A673 (cell line): ENCODE measurements around the gene NFKB1. TPM values are rescaled to one million over a fixed set of nuclear protein-coding genes. Genes with fewer than 3 reads are reported as not detected.
A peak's percentile ranks its signal among the peaks of the same experiment; 100 is the strongest.

Experiments
- BruUV-seq: library from RNA; stranded (reverse); fragments of 400-500 nt; replicated peaks from 2 replicates; lab custom pipeline; 2021; lab: Mats Ljungman, UMichigan
- CTCF ChIA-PET: fragments of 300-600 bp; sonication (Branson Sonifier 250); formaldehyde crosslinking; loops from one replicate; lab custom pipeline; 2022; ENCODE audit warnings: antibody characterized with exemption; lab: Charles Lee
- POLR2A ChIA-PET: fragments of 300-600 bp; sonication (Branson Sonifier 250); formaldehyde crosslinking; loops from one replicate; lab custom pipeline; 2022; ENCODE audit warnings: antibody characterized with exemption; ENCODE audit not compliant: low non-redundant PET; lab: Charles Lee
- DNase-seq: peaks from one replicate; pipeline ENCODE4 v3.0.0-alpha.2; 2015; ENCODE audit warnings: low spot score
- H3K27ac ChIP-seq: fragments of 200-600 bp; sonication (generic); 2 replicates; pipeline ENCODE4 v1.5.1; 2016; ENCODE audit warnings: mixed run types, low read depth, mild to moderate bottlenecking, mixed read lengths, antibody characterized with exemption, low read length; ENCODE audit not compliant: poor library complexity, severe bottlenecking
- H3K27me3 ChIP-seq: fragments of 200-600 bp; sonication (generic); replicated peaks from 2 replicates; pipeline ENCODE4 v1.6.1; 2017; ENCODE audit warnings: mixed run types, low read depth, mild to moderate bottlenecking, mixed read lengths, antibody characterized with exemption, low read length; ENCODE audit not compliant: insufficient read depth, poor library complexity
- H3K36me3 ChIP-seq: fragments of 200-600 bp; sonication (generic); 2 replicates; pipeline ENCODE4 v1.6.1; 2016; ENCODE audit warnings: mixed run types, mild to moderate bottlenecking, mixed read lengths, antibody characterized with exemption, low read length; ENCODE audit not compliant: insufficient read depth, poor library complexity, severe bottlenecking
- H3K4me1 ChIP-seq: fragments of 200-600 bp; sonication (generic); 2 replicates; pipeline ENCODE4 v1.6.1; 2017; ENCODE audit warnings: mixed run types, mild to moderate bottlenecking, mixed read lengths, antibody characterized with exemption, low read length; ENCODE audit not compliant: insufficient read depth, poor library complexity, severe bottlenecking
- H3K4me3 ChIP-seq: fragments of 200-600 bp; sonication (generic); 2 replicates; pipeline ENCODE4 v1.5.1; 2016; ENCODE audit warnings: low read depth, mixed run types, mild to moderate bottlenecking, mixed read lengths, low read length; ENCODE audit not compliant: poor library complexity, severe bottlenecking
- H3K9me3 ChIP-seq: fragments of 200-600 bp; sonication (generic); 2 replicates; pipeline ENCODE4 v1.6.1; 2016; ENCODE audit warnings: mixed run types, low read depth, mild to moderate bottlenecking, mixed read lengths, antibody characterized with exemption, low read length; ENCODE audit not compliant: poor library complexity, severe bottlenecking
- EZH2 ChIP-seq: fragments of 200-600 bp; sonication (generic); IDR thresholded peaks from 2 replicates; pipeline ENCODE4 v1.6.1; 2017; ENCODE audit warnings: borderline replicate concordance, low read depth, mild to moderate bottlenecking, mixed read lengths, antibody characterized with exemption, low read length; ENCODE audit not compliant: poor library complexity, severe bottlenecking
- intact Hi-C: fragments of 100-400 bp; cut with micrococcal nuclease; formaldehyde crosslinking; loops from one replicate; pipeline ENCODE4 v1.10.0; 2022; ENCODE audit not compliant: unreplicated experiment
- total RNA-seq: library from RNA; stranded (reverse); gene quantifications from 2 replicates; pipeline ENCODE4 v1.2.3, GENCODE V29; 2021
- TF ChIP-seq, protein P1 (sequence below): fragments of 300-800, 200-600 bp; sonication (generic); conservative IDR thresholded peaks from 2 replicates; pipeline ENCODE4 v1.5.1; 2017; ENCODE audit warnings: low read depth, mild to moderate bottlenecking, antibody characterized with exemption, low read length, moderate library complexity, mixed read lengths

NFKB1 gene
- total RNA-seq, 1 experiment from 2014 or later, result 26.1 TPM

- POLR2A ChIA-PET, result no interaction called here
- H3K27me3 ChIP-seq, result no peaks in the 10 kb centered on the region
- H3K36me3 ChIP-seq, result no peaks in the 10 kb centered on the region
- BruUV-seq, result no TSS peak
- DNase-seq, result no peak
- no peak overlapping the region for H3K27ac ChIP-seq
- no peak for TF ChIP-seq EZH2
- TF ChIP-seq, protein P1, sequence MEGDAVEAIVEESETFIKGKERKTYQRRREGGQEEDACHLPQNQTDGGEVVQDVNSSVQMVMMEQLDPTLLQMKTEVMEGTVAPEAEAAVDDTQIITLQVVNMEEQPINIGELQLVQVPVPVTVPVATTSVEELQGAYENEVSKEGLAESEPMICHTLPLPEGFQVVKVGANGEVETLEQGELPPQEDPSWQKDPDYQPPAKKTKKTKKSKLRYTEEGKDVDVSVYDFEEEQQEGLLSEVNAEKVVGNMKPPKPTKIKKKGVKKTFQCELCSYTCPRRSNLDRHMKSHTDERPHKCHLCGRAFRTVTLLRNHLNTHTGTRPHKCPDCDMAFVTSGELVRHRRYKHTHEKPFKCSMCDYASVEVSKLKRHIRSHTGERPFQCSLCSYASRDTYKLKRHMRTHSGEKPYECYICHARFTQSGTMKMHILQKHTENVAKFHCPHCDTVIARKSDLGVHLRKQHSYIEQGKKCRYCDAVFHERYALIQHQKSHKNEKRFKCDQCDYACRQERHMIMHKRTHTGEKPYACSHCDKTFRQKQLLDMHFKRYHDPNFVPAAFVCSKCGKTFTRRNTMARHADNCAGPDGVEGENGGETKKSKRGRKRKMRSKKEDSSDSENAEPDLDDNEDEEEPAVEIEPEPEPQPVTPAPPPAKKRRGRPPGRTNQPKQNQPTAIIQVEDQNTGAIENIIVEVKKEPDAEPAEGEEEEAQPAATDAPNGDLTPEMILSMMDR, result no peak
- no peak overlapping the region for H3K4me3 ChIP-seq
- intact Hi-C loops, result no loop called here
- CTCF ChIA-PET, result no interaction called here
- H3K4me1 ChIP-seq, result no peaks in the 10 kb centered on the region
- no peaks in the 10 kb centered on the region for H3K9me3 ChIP-seq
These were observed 59.6 kb downstream of the NFKB1 start for GRCh38 chr4:102560571-102561341.

DNA sequence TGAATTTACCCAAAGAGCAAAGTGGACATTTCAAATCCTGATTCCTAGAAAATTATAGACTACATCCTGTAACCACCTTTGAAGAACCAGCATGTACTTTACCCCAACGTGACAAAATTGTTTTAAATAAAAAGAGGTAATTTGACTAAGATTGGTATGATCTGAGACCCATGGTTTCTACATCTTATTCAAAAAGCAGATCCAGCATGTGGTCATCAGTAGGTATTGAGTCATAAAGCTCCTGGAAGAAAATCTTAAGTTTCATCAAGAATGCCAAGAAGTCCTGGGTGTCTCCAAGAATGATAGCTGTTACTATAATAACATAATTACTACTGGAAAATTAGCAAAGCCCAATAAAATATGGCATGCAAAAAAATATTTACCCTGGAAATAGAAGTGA lies 61.8 kb downstream of the NFKB1 start:
- CTCF ChIA-PET, result no interaction called here
- BruUV-seq, result no TSS peak
- intact Hi-C loops, result no loop called here
- DNase-seq, result no peak
- no peaks in the 10 kb centered on the region for H3K36me3 ChIP-seq
- no peaks in the 10 kb centered on the region for H3K9me3 ChIP-seq
- no peak overlapping the region for H3K4me3 ChIP-seq
- TF ChIP-seq, protein P1, result no peak
- no peak for TF ChIP-seq EZH2
- no peak overlapping the region for H3K27ac ChIP-seq
- H3K27me3 ChIP-seq, result no peaks in the 10 kb centered on the region
- no peaks in the 10 kb centered on the region for H3K4me1 ChIP-seq
- POLR2A ChIA-PET, result no interaction called here

GRCh38 chr4:102564399-102565059 lies 63.4 kb downstream of the NFKB1 start:
- ChIA-PET POLR2A (no interaction called here), CTCF (no interaction called here)
- Histone ChIP-seq H3K9me3 (no peaks in the 10 kb centered on the region), H3K27ac (no peak overlapping the region), H3K36me3 (no peaks in the 10 kb centered on the region), H3K4me1 (no peaks in the 10 kb centered on the region), H3K27me3 (no peaks in the 10 kb centered on the region), H3K4me3 (no peak overlapping the region)
- BruUV-seq, result no TSS peak
- no peak for TF ChIP-seq EZH2
- TF ChIP-seq, protein P1, result no peak
- DNase-seq, result peak; percentile 43
- intact Hi-C loops, result no loop called here
